Esophagus muscularis mucosa (tissue), 4 donors: ENCODE data around the gene PPFIA4. TPM values are rescaled to one million over a fixed set of nuclear protein-coding genes. Genes with fewer than 3 reads are reported as not detected.

Source experiments
- DNase-seq: peaks from one replicate; pipeline ENCODE4 v3.0.0-alpha.2; 2017; ENCODE audit errors: extremely low spot score
- H3K27ac ChIP-seq, 4 donors: fragments of 200-600 bp; sonication (generic); replicated peaks in 1 of 4; 1 replicate in 3 of 4; 2 replicates in 1 of 4; pipeline ENCODE4 v1.5.1; 2016 to 2019; ENCODE audit warnings: mild to moderate bottlenecking in 1 of 4
- H3K27me3 ChIP-seq, 4 donors: fragments of 200-600 bp; sonication (generic); one replicate each; pipeline versions ENCODE4 v1.5.1 to v1.6.0; 2016 to 2019
- H3K36me3 ChIP-seq, 4 donors: fragments of 200-600 bp; sonication (generic); one replicate each; pipeline ENCODE4 v1.5.1; 2016 to 2019
- H3K4me1 ChIP-seq, 4 donors: fragments of 200-600 bp; sonication (generic); one replicate each; pipeline ENCODE4 v1.5.1; 2016 to 2019
- H3K4me3 ChIP-seq, 4 donors: fragments of 200-600 bp; sonication (generic); 1 replicate in 2 of 4; 2 replicates in 2 of 4; pipeline ENCODE4 v1.5.1; 2016 to 2019; ENCODE audit warnings: mild to moderate bottlenecking in 4 of 4, moderate library complexity in 1 of 4
- H3K9me3 ChIP-seq, 4 donors: fragments of 200-600 bp; sonication (generic); 1 replicate in 3 of 4; 2 replicates in 1 of 4; pipeline ENCODE4 v1.5.1; 2016 to 2019
- EP300 ChIP-seq: sonication (generic); formaldehyde crosslinking; IDR thresholded peaks from one replicate; pipeline ENCODE4 v1.6.1; 2017; ENCODE audit warnings: antibody characterized with exemption
- POLR2A ChIP-seq: fragments of 450-650 bp; IDR thresholded peaks from one replicate; pipeline ENCODE4 v1.6.1; 2017; ENCODE audit warnings: antibody characterized with exemption, moderate library complexity, mild to moderate bottlenecking, low read depth
- POLR2AphosphoS5 ChIP-seq, 2 donors: sonication (generic); formaldehyde crosslinking; IDR thresholded peaks; one replicate each; pipeline ENCODE4 v1.6.1; 2017; ENCODE audit warnings: antibody characterized with exemption in 2 of 2
- WGBS: methylation state at CpG from one replicate; pipeline ENCODE4 v1.1.5; 2018; 5-methylcytosine and 5-hydroxymethylcytosine counted together
- intact Hi-C: fragments of 100-400 bp; cut with DNase I; formaldehyde crosslinking; loops from one replicate; pipeline ENCODE4 v1.15.1; 2023
- total RNA-seq, 4 donors: library from RNA; depleted of rRNA; stranded (reverse); fragments of >200 nt; gene quantifications; one replicate each; pipeline versions ENCODE4 v1.1.0 to v1.2.1, GENCODE V29; 2016
- TF ChIP-seq, protein P1 (sequence below), 3 experiments: fragments of 200-600 bp in 2 of 3; fragments of 450-650 bp in 1 of 3; sonication (generic) in 2 of 3; IDR thresholded peaks; one replicate each; pipeline ENCODE4 v1.5.1; 2017 to 2019; ENCODE audit warnings: antibody characterized with exemption in 3 of 3, mild to moderate bottlenecking in 2 of 3, moderate library complexity in 1 of 3

Gene PPFIA4
- total RNA-seq, 4 donors from 2014 or later, result 0.42 to 1.6 (median 1.1) TPM

DNA sequence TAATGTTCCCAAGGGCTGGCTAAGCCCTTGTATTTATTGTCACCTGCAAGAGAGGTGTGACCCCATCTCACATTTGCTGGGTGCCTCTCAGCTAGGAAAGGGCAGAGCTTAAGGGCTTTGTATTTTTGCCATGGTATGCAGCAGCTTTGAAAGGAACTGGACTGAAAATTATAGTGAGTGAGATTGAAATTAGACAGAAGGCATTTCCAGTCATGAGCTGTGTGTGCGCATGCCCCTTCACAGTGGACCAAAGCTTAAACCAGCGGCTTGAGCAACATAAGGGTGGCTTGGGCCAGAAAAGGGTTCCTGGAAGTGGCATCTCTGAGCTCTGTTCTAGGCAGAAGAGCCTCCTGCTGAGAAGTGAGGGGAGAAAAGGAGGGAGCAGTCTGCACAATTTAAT is 39.7 kb downstream of the PPFIA4 start:
- 90% methylated on average over 2 of the region's 2 CpGs for WGBS
- no peaks in the 10 kb centered on the region for H3K9me3 ChIP-seq
- H3K36me3 ChIP-seq, result no peaks in the 10 kb centered on the region
- no peak for DNase-seq
- H3K4me3 ChIP-seq, result no peak overlapping the region
- TF ChIP-seq, protein P1, sequence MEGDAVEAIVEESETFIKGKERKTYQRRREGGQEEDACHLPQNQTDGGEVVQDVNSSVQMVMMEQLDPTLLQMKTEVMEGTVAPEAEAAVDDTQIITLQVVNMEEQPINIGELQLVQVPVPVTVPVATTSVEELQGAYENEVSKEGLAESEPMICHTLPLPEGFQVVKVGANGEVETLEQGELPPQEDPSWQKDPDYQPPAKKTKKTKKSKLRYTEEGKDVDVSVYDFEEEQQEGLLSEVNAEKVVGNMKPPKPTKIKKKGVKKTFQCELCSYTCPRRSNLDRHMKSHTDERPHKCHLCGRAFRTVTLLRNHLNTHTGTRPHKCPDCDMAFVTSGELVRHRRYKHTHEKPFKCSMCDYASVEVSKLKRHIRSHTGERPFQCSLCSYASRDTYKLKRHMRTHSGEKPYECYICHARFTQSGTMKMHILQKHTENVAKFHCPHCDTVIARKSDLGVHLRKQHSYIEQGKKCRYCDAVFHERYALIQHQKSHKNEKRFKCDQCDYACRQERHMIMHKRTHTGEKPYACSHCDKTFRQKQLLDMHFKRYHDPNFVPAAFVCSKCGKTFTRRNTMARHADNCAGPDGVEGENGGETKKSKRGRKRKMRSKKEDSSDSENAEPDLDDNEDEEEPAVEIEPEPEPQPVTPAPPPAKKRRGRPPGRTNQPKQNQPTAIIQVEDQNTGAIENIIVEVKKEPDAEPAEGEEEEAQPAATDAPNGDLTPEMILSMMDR (IDR thresholded peaks at IDR 0.05), result no peak
- TF ChIP-seq EP300 (no peak), POLR2AphosphoS5 (IDR thresholded peaks at IDR 0.05) (no peak), POLR2A (no peak)
- no peaks in the 10 kb centered on the region for H3K27me3 ChIP-seq
- intact Hi-C loops, result no loop called here
- H3K27ac ChIP-seq, result no peak overlapping the region
- H3K4me1 ChIP-seq, result peaks cover 25 to 27% (median 26%) of the 10 kb centered on the region in 4 donors

DNA sequence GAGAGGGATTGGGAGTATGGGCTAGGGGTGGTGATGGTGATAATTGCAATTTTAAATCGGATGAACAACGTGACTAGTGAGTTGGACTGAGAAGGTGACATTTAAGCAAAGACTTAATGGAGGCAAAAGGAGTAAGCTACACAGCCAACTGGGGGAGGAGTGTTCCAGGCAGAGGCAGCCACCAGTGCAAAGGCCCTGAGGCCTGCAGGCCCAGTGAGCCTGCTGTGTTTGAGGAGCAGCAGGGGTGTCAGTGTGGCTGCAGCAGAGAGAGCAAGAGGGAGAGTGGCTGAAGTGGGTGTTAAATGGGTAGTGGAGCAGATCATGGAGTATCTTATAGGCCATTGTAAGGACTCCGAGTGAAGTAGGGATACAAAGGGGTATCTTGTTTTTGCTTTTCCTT is 40.7 kb downstream of the PPFIA4 start:
- H3K36me3 ChIP-seq, result no peaks in the 10 kb centered on the region
- H3K27me3 ChIP-seq, result no peaks in the 10 kb centered on the region
- TF ChIP-seq EP300 (no peak), POLR2AphosphoS5 (IDR thresholded peaks at IDR 0.05) (no peak), POLR2A (no peak)
- TF ChIP-seq, protein P1 (IDR thresholded peaks at IDR 0.05), result no peak
- H3K9me3 ChIP-seq, result no peaks in the 10 kb centered on the region
- intact Hi-C loops, result no loop called here
- no peak for DNase-seq
- H3K4me1 ChIP-seq, result peaks cover 25 to 30% (median 26%) of the 10 kb centered on the region in 4 donors
- H3K27ac ChIP-seq, result no peak overlapping the region
- 92% methylated on average over 3 of the region's 3 CpGs for WGBS
- H3K4me3 ChIP-seq, result no peak overlapping the region

DNA sequence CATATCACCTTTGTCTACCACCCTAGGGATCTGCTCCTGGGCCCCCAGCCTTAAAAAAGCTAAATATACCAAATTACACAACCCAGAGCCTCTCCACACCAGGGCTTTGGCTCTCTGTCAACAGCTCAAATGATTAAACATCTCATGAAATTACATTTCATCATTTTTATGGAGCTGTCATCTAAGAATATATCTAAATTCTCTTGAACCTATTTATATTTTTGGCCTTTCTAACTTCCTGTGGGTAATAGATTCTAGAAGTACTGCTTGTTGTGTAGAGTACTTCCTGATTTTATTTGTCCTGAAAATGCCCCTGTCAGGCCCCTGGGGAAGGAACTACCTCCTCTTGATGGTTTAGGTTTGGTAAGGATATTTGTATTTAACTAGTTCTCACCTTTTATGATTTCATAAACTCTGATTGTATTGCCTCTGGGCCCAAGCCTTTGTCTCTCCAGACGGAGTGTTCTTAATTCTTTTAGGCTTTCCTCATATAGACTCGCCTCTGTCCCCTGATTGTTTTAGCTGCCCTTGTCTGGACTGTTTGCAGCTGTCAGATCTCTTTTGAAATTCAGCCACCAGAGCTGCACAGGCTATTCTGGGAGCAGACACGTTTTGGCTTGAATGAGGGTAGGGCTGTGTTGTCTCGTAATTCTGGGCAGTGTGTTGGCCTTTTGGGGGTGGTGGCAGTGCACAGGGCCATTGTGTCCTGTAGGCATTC is 42.9 kb downstream of the PPFIA4 start:
- no peak for DNase-seq
- intact Hi-C loops, result no loop called here
- TF ChIP-seq EP300 (no peak), POLR2AphosphoS5 (IDR thresholded peaks at IDR 0.05) (peak in 1 of 2 donors; percentile 39)
- Histone ChIP-seq H3K4me3 (no peak overlapping the region), H3K27me3 (no peaks in the 10 kb centered on the region), H3K27ac (peak overlapping the region; percentile 61 to 74 (median 70)), H3K36me3 (no peaks in the 10 kb centered on the region), H3K9me3 (no peaks in the 10 kb centered on the region), H3K4me1 (peaks cover 25 to 30% (median 26%) of the 10 kb centered on the region in 4 donors)
- 24% methylated on average over 4 of the region's 4 CpGs for WGBS

DNA sequence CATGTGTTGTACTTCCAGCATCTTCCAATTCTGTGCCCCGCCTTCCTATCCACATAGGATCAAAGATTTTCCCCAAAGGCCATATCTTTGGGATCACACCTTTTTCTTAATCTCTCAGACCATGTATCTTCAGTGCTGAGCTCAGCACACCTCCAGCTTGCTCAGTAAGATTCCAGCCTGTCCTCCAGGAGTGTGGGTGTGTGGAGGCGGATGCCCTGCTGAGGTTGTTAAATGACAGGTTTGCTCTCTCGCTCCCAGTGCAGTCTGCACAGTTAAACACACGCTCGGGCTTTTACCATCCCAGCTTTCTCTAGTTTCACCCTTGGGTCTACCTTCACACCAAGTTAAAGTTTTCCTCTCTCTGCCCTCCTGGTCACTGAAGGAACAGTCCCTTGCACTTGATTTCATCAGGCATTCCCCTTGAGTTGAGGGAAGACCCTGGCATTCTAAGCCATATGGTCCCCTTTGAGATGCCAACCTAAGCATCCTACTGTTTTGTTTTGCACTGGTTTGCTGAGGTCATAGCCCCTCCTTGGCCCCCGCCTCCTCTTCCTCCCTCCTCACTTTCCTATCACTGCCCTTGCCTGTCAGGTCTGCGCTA is 45.8 kb downstream of the PPFIA4 start:
- DNase-seq, result no peak
- intact Hi-C loops, result no loop called here
- peaks cover 0 to 26% (median 7%) of the 10 kb centered on the region in 4 donors for H3K27me3 ChIP-seq
- H3K27ac ChIP-seq, result no peak overlapping the region
- peaks cover 35 to 41% (median 39%) of the 10 kb centered on the region in 4 donors for H3K4me1 ChIP-seq
- H3K36me3 ChIP-seq, result no peaks in the 10 kb centered on the region
- H3K9me3 ChIP-seq, result no peaks in the 10 kb centered on the region
- WGBS, result 94% methylated on average over 7 of the region's 7 CpGs
- H3K4me3 ChIP-seq, result no peak overlapping the region
- TF ChIP-seq, protein P1 (IDR thresholded peaks at IDR 0.05), result no peak
- TF ChIP-seq POLR2AphosphoS5 (IDR thresholded peaks at IDR 0.05), result no peak
- no peak for TF ChIP-seq POLR2A
- TF ChIP-seq EP300, result no peak

DNA sequence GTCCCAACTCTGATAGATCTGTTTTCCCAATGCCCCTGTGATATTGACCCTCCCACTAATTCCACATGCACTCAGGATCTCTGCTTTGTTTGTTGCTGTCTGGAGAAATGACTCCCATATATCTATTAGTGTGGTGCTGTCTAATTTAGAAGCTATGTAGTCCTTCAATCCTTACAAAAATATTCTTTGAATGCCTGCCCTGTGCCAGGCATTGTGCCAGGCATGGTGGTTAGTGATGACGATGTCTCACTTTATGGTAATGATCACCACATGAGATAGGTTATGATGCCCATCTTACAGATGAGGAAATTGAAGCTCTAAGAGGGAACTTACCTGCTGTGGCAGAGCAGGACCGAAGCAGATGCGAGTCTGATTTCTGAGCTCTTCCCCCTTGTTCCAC is 46.6 kb downstream of the PPFIA4 start:
- WGBS, result 96% methylated on average over 3 of the region's 3 CpGs
- no peak overlapping the region for H3K27ac ChIP-seq
- no peak for DNase-seq
- H3K4me1 ChIP-seq, result peaks cover 35 to 38% (median 37%) of the 10 kb centered on the region in 4 donors
- H3K27me3 ChIP-seq, result peaks cover 0 to 31% (median 7%) of the 10 kb centered on the region in 4 donors
- no peak overlapping the region for H3K4me3 ChIP-seq
- H3K36me3 ChIP-seq, result no peaks in the 10 kb centered on the region
- intact Hi-C loops, result no loop called here
- H3K9me3 ChIP-seq, result no peaks in the 10 kb centered on the region
- TF ChIP-seq EP300 (no peak), POLR2AphosphoS5 (IDR thresholded peaks at IDR 0.05) (no peak), POLR2A (no peak)
- TF ChIP-seq, protein P1 (IDR thresholded peaks at IDR 0.05), result no peak
